Cardiac ventricle fibroblast (primary cell): ENCODE measurements around the gene GLRA1. TPM values are rescaled to one million over a fixed set of nuclear protein-coding genes. Genes with fewer than 3 reads are reported as not detected.

Experiments used
- total RNA-seq: library from RNA; depleted of rRNA; stranded (reverse); fragments of >200 nt; gene quantifications from 2 replicates; pipeline ENCODE4 v1.2.3, GENCODE V29; 2015

GLRA1 gene
- total RNA-seq, result not detected in 2 replicates

DNA sequence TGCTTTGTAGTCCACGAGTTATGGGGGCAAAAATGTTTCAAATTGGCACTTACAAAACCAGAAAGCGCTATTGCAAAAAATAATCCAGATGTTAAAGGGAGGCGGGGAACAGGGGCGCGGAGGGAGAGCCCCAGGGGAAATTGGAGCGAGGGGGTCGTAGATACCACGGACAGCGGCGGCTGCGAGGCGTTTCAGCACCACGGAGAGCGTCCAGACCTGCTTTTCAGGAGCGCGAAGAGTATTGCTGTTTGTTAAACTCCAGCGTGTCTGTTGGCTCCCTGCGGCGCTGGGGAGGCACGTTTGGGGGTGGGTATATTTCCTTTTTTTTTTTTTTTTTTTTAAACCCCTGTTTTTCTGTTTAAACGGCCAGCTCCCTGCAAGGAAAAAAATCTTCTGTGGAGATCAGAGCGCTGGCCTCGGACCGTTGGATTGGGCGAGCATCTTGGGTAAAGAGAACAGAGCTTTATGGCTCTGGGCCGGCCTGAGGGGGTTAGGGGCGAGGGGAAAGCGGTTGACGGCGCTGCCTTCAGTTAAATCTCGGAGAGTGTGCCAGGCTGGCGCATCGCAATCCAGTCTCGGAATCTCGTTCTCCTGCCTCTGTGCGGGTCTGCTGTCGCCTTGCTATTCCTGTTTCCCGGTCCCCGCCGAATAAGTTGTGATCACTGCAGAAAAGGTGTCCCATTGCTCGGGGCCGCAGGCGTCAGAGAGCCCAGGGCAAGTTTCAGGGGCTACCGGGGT, at the start of gene GLRA1:
GLRA1 (minus strand) TSS at position 288 of the 738 bp plus-strand sequence. CDS start 302 bp downstream, outside the sequence.

Other genes starting within 250 kb of the GLRA1 start
- gene SPARC, start 237.9 kb downstream of the GLRA1 start, total RNA-seq, result 1,783 and 2,351 TPM in 2 replicates
- gene ATOX1, start 166.2 kb downstream of the GLRA1 start, total RNA-seq, result 169 and 196 TPM in 2 replicates
- 75.3 and 81.4 TPM in 2 replicates for gene G3BP1, start 152.9 kb downstream of the GLRA1 start, total RNA-seq